Duodenal mucosa (tissue), 2 donors: ENCODE data around the gene SLC37A1.

Experiments
- H3K27ac ChIP-seq: one replicate; pipeline ENCODE4 v1.7.0; 2013; ENCODE audit warnings: low read depth, low read length
- H3K27me3 ChIP-seq, 2 donors: one replicate each; pipeline ENCODE4 v1.7.0; 2013; ENCODE audit warnings: low read length in 2 of 2, control low read depth in 1 of 2; ENCODE audit not compliant: insufficient read depth in 2 of 2, control insufficient read depth in 1 of 2
- H3K36me3 ChIP-seq, 2 donors: one replicate each; pipeline ENCODE4 v1.7.0; 2013; ENCODE audit warnings: low read length in 2 of 2, control low read depth in 1 of 2; ENCODE audit not compliant: insufficient read depth in 2 of 2, control insufficient read depth in 1 of 2
- H3K4me1 ChIP-seq, 2 donors: one replicate each; pipeline ENCODE4 v1.7.0; 2013; ENCODE audit warnings: low read length in 2 of 2, control low read depth in 1 of 2; ENCODE audit not compliant: insufficient read depth in 2 of 2, control insufficient read depth in 1 of 2
- H3K4me3 ChIP-seq, 2 donors: one replicate each; pipeline ENCODE4 v1.7.0; 2013; ENCODE audit warnings: low read length in 2 of 2, low read depth in 1 of 2
- H3K9ac ChIP-seq, 2 donors: one replicate each; pipeline ENCODE4 v1.7.0; 2013; ENCODE audit warnings: low read length in 2 of 2, low read depth in 1 of 2
- H3K9me3 ChIP-seq, 2 donors: one replicate each; pipeline ENCODE4 v1.7.0; 2013; ENCODE audit warnings: low read length in 2 of 2, control low read depth in 1 of 2; ENCODE audit not compliant: control insufficient read depth in 1 of 2

SLC37A1 gene

DNA sequence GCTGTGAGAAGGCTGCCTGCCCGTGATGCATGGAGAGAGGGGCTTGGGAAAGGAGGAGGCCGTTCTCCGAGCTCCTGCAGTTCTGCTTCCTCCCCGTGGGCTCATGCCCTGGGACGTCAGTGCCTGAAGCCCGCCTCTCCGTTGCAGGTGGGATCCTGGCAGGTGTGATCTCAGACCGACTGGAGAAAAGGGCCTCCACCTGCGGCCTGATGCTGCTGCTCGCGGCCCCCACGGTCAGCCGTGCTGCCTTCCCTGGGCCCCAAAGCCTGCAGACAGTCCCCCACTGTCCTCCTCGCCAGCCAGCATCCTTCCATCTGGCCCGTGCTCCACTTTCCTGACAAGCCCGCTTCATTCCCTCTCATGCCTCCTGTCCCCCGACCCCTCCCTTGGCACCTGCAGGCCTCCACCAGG lies 50.9 kb downstream of the SLC37A1 start:
- peaks cover 0 to 3% of the 10 kb centered on the region in 2 donors for H3K4me1 ChIP-seq
- peaks cover 65 to 99% of the 10 kb centered on the region in 2 donors for H3K36me3 ChIP-seq
- no peak overlapping the region for H3K27ac ChIP-seq
- no peaks in the 10 kb centered on the region for H3K9me3 ChIP-seq
- H3K27me3 ChIP-seq: no peaks in the 10 kb centered on the region
- no peak overlapping the region for H3K4me3 ChIP-seq
- H3K9ac ChIP-seq: no peak overlapping the region

DNA sequence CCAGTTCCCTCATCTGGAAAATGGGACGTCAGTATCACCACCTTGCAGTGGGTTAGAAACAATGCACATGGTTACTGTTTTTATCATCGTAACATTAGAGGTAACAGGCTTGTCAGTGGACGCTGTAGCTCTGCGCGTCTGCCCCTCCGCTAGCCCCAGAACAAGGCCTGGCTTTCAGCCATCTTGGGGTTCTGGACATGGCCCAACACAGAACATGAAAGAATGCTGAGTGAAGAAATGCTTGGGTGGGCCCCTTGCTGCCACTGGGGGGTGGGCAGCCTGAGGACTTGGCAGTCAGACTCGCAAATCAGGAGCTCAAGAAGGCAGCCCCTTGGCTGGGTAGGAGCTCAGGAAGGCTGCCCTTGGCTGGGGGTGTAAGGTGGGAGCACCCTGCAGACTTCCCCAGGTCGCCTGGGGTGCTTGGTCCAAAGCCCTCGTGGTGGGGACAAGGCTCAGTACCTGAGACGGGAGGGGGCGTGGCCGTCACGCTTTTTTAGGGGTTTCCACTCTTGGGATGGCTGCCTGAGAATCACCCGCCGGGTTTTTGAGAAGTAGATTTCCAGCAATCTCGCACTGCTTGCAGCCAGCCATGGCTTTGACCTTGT lies 51.7 kb downstream of the SLC37A1 start:
- H3K27me3 ChIP-seq: no peaks in the 10 kb centered on the region
- H3K27ac ChIP-seq: no peak overlapping the region
- H3K4me1 ChIP-seq: peaks cover 0 to 3% of the 10 kb centered on the region in 2 donors
- no peaks in the 10 kb centered on the region for H3K9me3 ChIP-seq
- H3K4me3 ChIP-seq: no peak overlapping the region
- H3K9ac ChIP-seq: no peak overlapping the region
- H3K36me3 ChIP-seq: peaks cover 67 to 99% of the 10 kb centered on the region in 2 donors

DNA sequence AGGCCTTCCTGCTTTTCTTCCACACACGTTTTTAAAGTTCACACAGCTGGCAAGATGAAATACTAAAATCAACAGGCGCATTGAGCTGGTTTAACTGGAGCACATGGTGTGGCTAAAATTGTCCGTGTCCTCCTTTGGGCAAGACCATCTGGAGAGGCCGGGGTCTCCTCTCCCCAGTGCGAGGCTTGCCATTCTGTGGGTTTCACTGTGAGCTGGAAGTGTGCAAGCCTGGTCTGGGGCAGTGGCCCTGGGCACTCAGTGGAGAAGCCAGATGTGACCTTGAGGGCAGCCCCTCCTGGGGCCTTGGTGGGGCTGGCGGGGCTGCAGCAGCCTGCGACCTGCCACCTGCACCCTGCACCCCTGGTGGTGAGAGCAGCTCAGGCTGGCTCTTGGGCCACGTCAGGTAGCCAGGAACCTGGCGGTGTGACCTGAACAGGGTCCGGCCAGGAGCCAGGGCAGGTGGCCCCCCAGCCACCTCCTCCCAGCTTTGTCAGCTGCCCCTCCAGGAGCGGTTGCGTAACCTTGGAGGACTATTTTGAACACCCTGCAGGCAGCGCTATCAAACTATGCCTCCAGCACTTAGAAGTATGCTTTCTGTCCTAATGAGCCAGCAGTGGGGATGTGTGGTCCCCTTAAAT lies 52.4 kb downstream of the SLC37A1 start:
- no peak overlapping the region for H3K4me3 ChIP-seq
- H3K27ac ChIP-seq: no peak overlapping the region
- H3K9ac ChIP-seq: no peak overlapping the region
- H3K4me1 ChIP-seq: peaks cover 0 to 3% of the 10 kb centered on the region in 2 donors
- no peaks in the 10 kb centered on the region for H3K27me3 ChIP-seq
- no peaks in the 10 kb centered on the region for H3K9me3 ChIP-seq
- peaks cover 62 to 99% of the 10 kb centered on the region in 2 donors for H3K36me3 ChIP-seq

DNA sequence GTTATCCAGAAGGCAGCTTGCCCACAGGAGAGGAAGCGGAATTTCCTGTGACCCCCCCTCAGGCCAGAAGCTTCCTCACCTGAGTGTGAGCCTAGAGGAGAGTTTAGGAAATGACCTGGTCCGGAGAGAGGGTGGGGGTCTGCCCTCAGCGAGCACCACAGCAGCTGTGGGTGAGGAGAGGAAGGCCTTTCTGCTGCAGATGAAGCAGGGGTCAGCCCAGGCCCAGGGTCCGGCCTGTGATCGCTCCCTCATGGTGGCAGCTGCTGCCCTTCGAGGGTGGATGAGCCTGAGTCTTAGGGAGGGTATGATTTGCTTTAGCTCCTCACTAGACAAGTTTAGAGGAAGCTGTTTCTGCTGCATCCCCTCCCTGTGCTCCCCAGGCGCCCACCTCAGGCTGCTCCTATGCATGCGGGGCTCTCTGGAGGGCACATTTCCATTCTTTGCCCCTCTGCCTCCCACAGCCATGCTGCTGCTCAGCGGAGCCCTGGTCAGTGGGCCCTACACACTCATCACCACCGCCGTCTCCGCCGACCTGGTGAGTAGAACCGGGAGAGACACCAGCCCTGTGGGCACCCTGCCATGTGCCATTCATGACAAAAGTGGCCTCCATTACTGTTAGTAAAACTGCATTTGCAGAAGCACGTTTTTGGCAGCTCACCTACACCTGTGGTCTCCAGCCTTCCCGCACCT lies 53.0 kb downstream of the SLC37A1 start:
- Histone ChIP-seq H3K9me3 (no peaks in the 10 kb centered on the region), H3K36me3 (peaks cover 60 to 100% of the 10 kb centered on the region in 2 donors), H3K27me3 (no peaks in the 10 kb centered on the region), H3K27ac (no peak overlapping the region), H3K9ac (no peak overlapping the region), H3K4me1 (peaks cover 0 to 3% of the 10 kb centered on the region in 2 donors), H3K4me3 (no peak overlapping the region)

DNA sequence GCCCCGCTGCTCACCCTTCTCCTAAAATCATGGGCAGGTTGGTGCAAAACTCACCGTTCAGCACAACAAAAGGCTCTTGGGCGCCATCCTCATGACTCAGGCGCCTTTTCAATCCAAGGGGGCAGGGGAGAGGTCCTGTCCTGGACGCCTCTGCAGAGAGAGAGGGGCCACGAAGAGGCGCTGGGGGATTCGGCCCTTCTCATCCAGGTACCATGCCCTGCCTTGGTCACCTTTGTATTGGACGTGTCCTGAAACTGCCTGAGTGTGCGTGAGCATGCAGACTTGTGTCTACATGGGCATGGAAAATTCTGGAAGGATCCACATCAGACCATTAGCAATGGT lies 53.5 kb downstream of the SLC37A1 start:
- Histone ChIP-seq H3K27me3 (no peaks in the 10 kb centered on the region), H3K27ac (no peak overlapping the region), H3K9ac (no peak overlapping the region), H3K36me3 (peaks cover 59 to 100% of the 10 kb centered on the region in 2 donors), H3K4me1 (no peaks in the 10 kb centered on the region), H3K9me3 (no peaks in the 10 kb centered on the region), H3K4me3 (no peak overlapping the region)

DNA sequence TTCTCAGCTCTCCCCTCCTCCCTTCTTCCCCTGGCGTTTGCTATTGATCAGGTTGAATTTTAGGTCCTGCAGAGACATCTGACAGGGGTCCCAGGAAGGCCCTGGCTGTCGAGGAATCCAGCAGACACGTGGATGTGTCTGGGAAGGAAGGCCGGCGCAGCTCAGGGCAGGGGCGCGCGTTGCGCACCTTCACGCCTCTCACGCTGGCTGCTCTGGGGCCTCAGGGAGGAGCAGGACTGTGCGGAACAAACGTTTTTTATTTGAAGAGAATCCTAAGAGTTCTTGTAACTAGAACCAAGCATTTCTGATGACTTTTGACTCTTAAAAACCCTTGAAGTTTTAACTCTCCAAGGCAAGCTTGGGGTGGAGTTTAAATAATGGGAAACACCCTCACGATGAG lies 54.2 kb downstream of the SLC37A1 start:
- Histone ChIP-seq H3K36me3 (peaks cover 57 to 99% of the 10 kb centered on the region in 2 donors), H3K4me1 (no peaks in the 10 kb centered on the region), H3K4me3 (no peak overlapping the region)

DNA sequence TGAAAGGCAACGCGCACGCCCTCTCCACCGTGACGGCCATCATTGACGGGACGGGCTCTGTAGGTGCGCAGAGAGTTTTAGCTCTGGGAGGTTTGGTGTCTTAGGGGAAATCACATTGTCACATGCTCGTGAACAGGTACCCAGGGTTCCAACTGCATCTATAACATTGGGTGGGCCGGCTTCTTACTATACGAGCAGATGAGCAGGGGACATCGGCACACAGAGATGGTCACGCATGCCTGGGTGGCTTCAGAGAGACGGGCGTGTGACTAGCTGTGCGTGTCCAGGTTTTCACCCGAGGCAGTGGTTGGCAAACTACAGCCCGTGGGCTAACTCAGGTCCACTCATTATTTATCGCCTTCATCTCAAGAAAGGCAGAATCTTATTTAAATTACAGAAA lies 54.7 kb downstream of the SLC37A1 start:
- Histone ChIP-seq H3K27ac (no peak overlapping the region), H3K4me1 (no peaks in the 10 kb centered on the region), H3K9ac (no peak overlapping the region), H3K4me3 (no peak overlapping the region), H3K9me3 (no peaks in the 10 kb centered on the region), H3K36me3 (peaks cover 57 to 99% of the 10 kb centered on the region in 2 donors), H3K27me3 (no peaks in the 10 kb centered on the region)

More for the DNA sequence above, 54.2 kb downstream of the SLC37A1 start:
- Histone ChIP-seq H3K9me3 (no peaks in the 10 kb centered on the region), H3K27me3 (no peaks in the 10 kb centered on the region), H3K9ac (no peak overlapping the region), H3K27ac (no peak overlapping the region)

DNA sequence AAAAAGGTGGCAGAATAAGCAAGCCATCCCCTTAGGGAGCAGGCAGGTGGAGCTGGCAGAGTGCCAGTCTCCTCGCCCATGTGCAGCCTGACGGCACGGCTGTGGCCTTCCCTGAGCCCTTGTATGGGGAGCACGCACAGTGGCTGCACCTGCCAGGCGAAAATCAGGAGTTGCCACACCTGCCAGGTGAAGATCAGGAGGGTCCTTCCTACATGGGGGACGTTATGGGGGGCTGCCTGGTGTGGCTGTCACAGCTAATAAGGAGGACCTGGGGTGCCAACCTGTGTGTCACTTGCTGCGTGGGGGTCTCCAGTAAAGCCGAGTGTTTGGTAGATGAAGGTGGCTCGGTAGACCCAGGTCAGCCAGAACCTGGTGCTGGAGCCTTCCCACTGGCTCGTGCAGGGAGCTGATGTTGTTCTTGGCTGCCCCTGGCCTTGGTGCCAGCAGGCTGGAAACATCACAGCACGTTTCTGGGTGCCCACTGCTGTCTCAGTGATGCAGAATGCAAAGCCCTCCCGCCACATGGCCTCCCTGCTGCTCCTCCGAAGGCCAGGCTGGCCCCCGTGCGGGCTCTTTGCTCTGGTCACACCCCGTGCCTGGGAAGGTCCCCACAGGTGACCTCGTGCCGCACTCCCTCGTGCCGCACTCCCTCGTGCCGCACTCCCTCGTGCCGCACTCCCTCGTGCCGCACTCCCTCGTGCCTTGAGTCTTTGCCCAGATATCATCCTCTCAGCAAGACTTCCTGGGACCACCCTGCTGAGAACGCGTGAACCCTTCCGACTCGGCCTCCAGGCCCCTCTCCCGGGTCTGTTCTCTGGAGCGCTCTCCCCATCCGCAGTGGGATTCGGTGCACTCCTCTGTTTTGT lies 55.4 kb downstream of the SLC37A1 start:
- no peak overlapping the region for H3K27ac ChIP-seq
- H3K36me3 ChIP-seq: peaks cover 53 to 99% of the 10 kb centered on the region in 2 donors
- no peaks in the 10 kb centered on the region for H3K4me1 ChIP-seq
- no peak overlapping the region for H3K4me3 ChIP-seq
- H3K9ac ChIP-seq: no peak overlapping the region
- no peaks in the 10 kb centered on the region for H3K9me3 ChIP-seq
- H3K27me3 ChIP-seq: no peaks in the 10 kb centered on the region

DNA sequence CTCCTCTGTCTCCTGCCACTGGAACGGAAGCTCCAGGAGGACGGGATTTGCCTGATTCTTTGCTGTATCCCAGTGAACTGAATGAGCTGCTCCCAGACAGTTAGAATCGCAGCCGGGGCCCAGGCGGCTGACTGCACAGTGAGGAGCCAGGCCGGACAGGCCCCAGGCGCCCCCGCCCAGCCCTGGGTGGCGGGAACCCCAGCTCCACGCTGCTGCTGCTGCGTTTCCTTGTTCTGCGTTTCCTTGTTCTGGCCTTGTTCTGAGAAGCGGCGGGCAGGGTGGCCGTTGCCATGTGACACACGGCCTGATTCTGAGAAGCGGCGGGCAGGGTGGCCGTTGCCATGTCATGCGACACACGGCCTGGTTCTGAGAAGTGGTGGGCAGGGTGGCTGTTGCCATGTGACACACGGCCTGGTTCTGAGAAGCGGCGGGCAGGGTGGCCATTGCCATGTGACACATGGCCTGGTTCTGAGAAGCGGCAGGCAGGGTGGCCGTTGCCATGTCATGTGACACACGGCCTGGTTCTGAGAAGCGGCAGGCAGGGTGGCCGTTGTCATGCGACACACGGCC lies 56.2 kb downstream of the SLC37A1 start:
- Histone ChIP-seq H3K9me3 (no peaks in the 10 kb centered on the region), H3K36me3 (peaks cover 58 to 99% of the 10 kb centered on the region in 2 donors), H3K27me3 (no peaks in the 10 kb centered on the region), H3K4me1 (no peaks in the 10 kb centered on the region), H3K4me3 (no peak overlapping the region), H3K27ac (no peak overlapping the region), H3K9ac (no peak overlapping the region)
